Stimulated activated memory B cell treated with anti-CD40 and anti-IgM and Interleukin-4, amounts not matched to agents 10 μg/mL and 1 μg/mL and 100 μg/mL, for 72 hours (primary cell): ENCODE data around the gene LINGO1.

ENCODE experiments used
- ATAC-seq: fragments of 150-1000 bp; cut with Tn5 transposase; 2 replicates; pipeline ENCODE4 v1.10.0; 2021
- H3K27ac Mint-ChIP-seq: one replicate; pipeline ENCODE4 v1.8.0; 2022; ENCODE audit warnings: mild to moderate bottlenecking, mixed read lengths
- H3K27me3 Mint-ChIP-seq: one replicate; pipeline ENCODE4 v1.8.0; 2022; ENCODE audit warnings: mixed read lengths
- H3K36me3 Mint-ChIP-seq: one replicate; pipeline ENCODE4 v1.8.0; 2022; ENCODE audit warnings: mixed read lengths
- H3K4me1 Mint-ChIP-seq: one replicate; pipeline ENCODE4 v1.8.0; 2022; ENCODE audit warnings: mixed read lengths
- H3K4me3 Mint-ChIP-seq: one replicate; pipeline ENCODE4 v1.8.0; 2022; ENCODE audit warnings: mild to moderate bottlenecking, moderate library complexity, mixed read lengths
- H3K9me3 Mint-ChIP-seq: one replicate; pipeline ENCODE4 v1.8.0; 2022; ENCODE audit warnings: mixed read lengths

Gene LINGO1

GRCh38 chr15:77665530-77666295, 33.0 kb upstream of the LINGO1 start:
- Mint-ChIP-seq H3K9me3 (no peaks in the 10 kb centered on the region), H3K4me3 (no peak overlapping the region), H3K27ac (no peak overlapping the region), H3K27me3 (peaks cover 46% of the 10 kb centered on the region), H3K4me1 (no peaks in the 10 kb centered on the region), H3K36me3 (no peaks in the 10 kb centered on the region)
- ATAC-seq, result no peak

- no peak overlapping the region for H3K27ac Mint-ChIP-seq
These were observed 31.7 kb upstream of the LINGO1 start for GRCh38 chr15:77664428-77664827.

GRCh38 chr15:77663256-77663655, 30.5 kb upstream of the LINGO1 start:
- no peak for ATAC-seq
- Mint-ChIP-seq H3K4me3 (no peak overlapping the region), H3K36me3 (no peaks in the 10 kb centered on the region), H3K27ac (no peak overlapping the region), H3K4me1 (no peaks in the 10 kb centered on the region), H3K9me3 (no peaks in the 10 kb centered on the region), H3K27me3 (peaks cover 60% of the 10 kb centered on the region)

More at GRCh38 chr15:77664428-77664827, 31.7 kb upstream of the LINGO1 start:
- Mint-ChIP-seq H3K9me3 (no peaks in the 10 kb centered on the region), H3K36me3 (no peaks in the 10 kb centered on the region), H3K4me1 (no peaks in the 10 kb centered on the region), H3K4me3 (no peak overlapping the region), H3K27me3 (peaks cover 52% of the 10 kb centered on the region)
- no peak for ATAC-seq

- peaks cover 63% of the 10 kb centered on the region for H3K27me3 Mint-ChIP-seq
- no peak overlapping the region for H3K4me3 Mint-ChIP-seq
- H3K9me3 Mint-ChIP-seq, result no peaks in the 10 kb centered on the region
- no peak overlapping the region for H3K27ac Mint-ChIP-seq
- H3K36me3 Mint-ChIP-seq, result no peaks in the 10 kb centered on the region
- ATAC-seq, result no peak
- H3K4me1 Mint-ChIP-seq, result no peaks in the 10 kb centered on the region
These were observed 26.9 kb upstream of the LINGO1 start for GRCh38 chr15:77659350-77660321.

GRCh38 chr15:77658304-77658703, 25.6 kb upstream of the LINGO1 start:
- Mint-ChIP-seq H3K27ac (no peak overlapping the region), H3K36me3 (no peaks in the 10 kb centered on the region), H3K27me3 (peaks cover 72% of the 10 kb centered on the region), H3K9me3 (peaks cover 3% of the 10 kb centered on the region), H3K4me1 (no peaks in the 10 kb centered on the region), H3K4me3 (no peak overlapping the region)
- no peak for ATAC-seq

GRCh38 chr15:77657634-77658238, 25.0 kb upstream of the LINGO1 start:
- H3K9me3 Mint-ChIP-seq, result peaks cover 3% of the 10 kb centered on the region
- ATAC-seq, result no peak
- H3K4me3 Mint-ChIP-seq, result no peak overlapping the region
- H3K36me3 Mint-ChIP-seq, result no peaks in the 10 kb centered on the region
- no peak overlapping the region for H3K27ac Mint-ChIP-seq
- H3K27me3 Mint-ChIP-seq, result peaks cover 72% of the 10 kb centered on the region
- H3K4me1 Mint-ChIP-seq, result no peaks in the 10 kb centered on the region

- H3K36me3 Mint-ChIP-seq, result no peaks in the 10 kb centered on the region
- peaks cover 72% of the 10 kb centered on the region for H3K27me3 Mint-ChIP-seq
- H3K27ac Mint-ChIP-seq, result no peak overlapping the region
- no peaks in the 10 kb centered on the region for H3K4me1 Mint-ChIP-seq
- ATAC-seq, result no peak
- H3K4me3 Mint-ChIP-seq, result no peak overlapping the region
- peaks cover 3% of the 10 kb centered on the region for H3K9me3 Mint-ChIP-seq
These were observed 23.6 kb upstream of the LINGO1 start for GRCh38 chr15:77656294-77656693.

GRCh38 chr15:77654975-77655374, 22.3 kb upstream of the LINGO1 start:
- ATAC-seq, result no peak
- Mint-ChIP-seq H3K27me3 (peaks cover 60% of the 10 kb centered on the region), H3K27ac (no peak overlapping the region), H3K9me3 (peaks cover 3% of the 10 kb centered on the region), H3K4me3 (no peak overlapping the region), H3K36me3 (no peaks in the 10 kb centered on the region), H3K4me1 (no peaks in the 10 kb centered on the region)

GRCh38 chr15:77653832-77654480, 21.2 kb upstream of the LINGO1 start:
- no peak overlapping the region for H3K27ac Mint-ChIP-seq
- no peak for ATAC-seq

GRCh38 chr15:77650265-77650664, 17.6 kb upstream of the LINGO1 start:
- Mint-ChIP-seq H3K4me3 (no peak overlapping the region), H3K4me1 (no peaks in the 10 kb centered on the region), H3K9me3 (peaks cover 3% of the 10 kb centered on the region), H3K36me3 (no peaks in the 10 kb centered on the region), H3K27me3 (peaks cover 15% of the 10 kb centered on the region), H3K27ac (no peak overlapping the region)
- no peak for ATAC-seq

More at GRCh38 chr15:77653832-77654480, 21.2 kb upstream of the LINGO1 start:
- peaks cover 3% of the 10 kb centered on the region for H3K9me3 Mint-ChIP-seq
- no peaks in the 10 kb centered on the region for H3K4me1 Mint-ChIP-seq
- H3K27me3 Mint-ChIP-seq, result peaks cover 50% of the 10 kb centered on the region
- no peak overlapping the region for H3K4me3 Mint-ChIP-seq
- H3K36me3 Mint-ChIP-seq, result no peaks in the 10 kb centered on the region

GRCh38 chr15:77649610-77650009, 16.9 kb upstream of the LINGO1 start:
- no peak for ATAC-seq
- H3K27ac Mint-ChIP-seq, result no peak overlapping the region
- H3K4me3 Mint-ChIP-seq, result no peak overlapping the region
- peaks cover 12% of the 10 kb centered on the region for H3K27me3 Mint-ChIP-seq
- H3K9me3 Mint-ChIP-seq, result peaks cover 3% of the 10 kb centered on the region
- no peaks in the 10 kb centered on the region for H3K36me3 Mint-ChIP-seq
- no peaks in the 10 kb centered on the region for H3K4me1 Mint-ChIP-seq

- no peak for ATAC-seq
- no peaks in the 10 kb centered on the region for H3K36me3 Mint-ChIP-seq
- H3K4me1 Mint-ChIP-seq, result no peaks in the 10 kb centered on the region
- no peak overlapping the region for H3K4me3 Mint-ChIP-seq
- H3K27me3 Mint-ChIP-seq, result peaks cover 12% of the 10 kb centered on the region
- H3K9me3 Mint-ChIP-seq, result peaks cover 2% of the 10 kb centered on the region
- no peak overlapping the region for H3K27ac Mint-ChIP-seq
These were observed 16.3 kb upstream of the LINGO1 start for GRCh38 chr15:77649017-77649416.

GRCh38 chr15:77647961-77648360, 15.2 kb upstream of the LINGO1 start:
- no peak overlapping the region for H3K27ac Mint-ChIP-seq
- H3K36me3 Mint-ChIP-seq, result no peaks in the 10 kb centered on the region
- no peak for ATAC-seq
- H3K27me3 Mint-ChIP-seq, result peaks cover 21% of the 10 kb centered on the region
- H3K4me3 Mint-ChIP-seq, result no peak overlapping the region
- H3K9me3 Mint-ChIP-seq, result no peaks in the 10 kb centered on the region
- H3K4me1 Mint-ChIP-seq, result no peaks in the 10 kb centered on the region

- no peak for ATAC-seq
- no peak overlapping the region for H3K27ac Mint-ChIP-seq
- H3K4me3 Mint-ChIP-seq, result no peak overlapping the region
- no peaks in the 10 kb centered on the region for H3K9me3 Mint-ChIP-seq
- no peaks in the 10 kb centered on the region for H3K4me1 Mint-ChIP-seq
- H3K36me3 Mint-ChIP-seq, result no peaks in the 10 kb centered on the region
- H3K27me3 Mint-ChIP-seq, result peaks cover 37% of the 10 kb centered on the region
These were observed 13.5 kb upstream of the LINGO1 start for GRCh38 chr15:77646104-77646694.
